HepG2 (cell line): Measurements from ENCODE around the gene COQ10B. TPM values are rescaled to one million over a fixed set of nuclear protein-coding genes. Genes with fewer than 3 reads are reported as not detected.

Source experiments
- BRCA1 ChIP-seq: sonication (generic); formaldehyde crosslinking; IDR thresholded peaks from 2 replicates; pipeline ENCODE4 v1.4.0; 2020; ENCODE audit warnings: missing genetic modification reagents
- BRD4 ChIP-seq: sonication (generic); formaldehyde crosslinking; IDR thresholded peaks from 2 replicates; pipeline ENCODE4 v1.4.0; 2020; ENCODE audit warnings: missing genetic modification reagents
- CEBPB ChIP-seq: IDR thresholded peaks from 2 replicates; pipeline ENCODE4 v1.6.1; 2011; ENCODE audit warnings: low read depth, low read length, improper control_type of control experiment, borderline replicate concordance
- CEBPZ ChIP-seq: IDR thresholded peaks from 2 replicates; pipeline ENCODE4 v1.6.1; 2012; ENCODE audit warnings: low read length, improper control_type of control experiment
- ELK4 ChIP-seq: sonication (generic); formaldehyde crosslinking; IDR thresholded peaks from 2 replicates; pipeline ENCODE4 v1.9.0; 2021; ENCODE audit warnings: missing genetic modification reagents, borderline replicate concordance
- GATAD1 ChIP-seq: IDR thresholded peaks from 2 replicates; pipeline ENCODE4 v1.6.1; 2016; ENCODE audit warnings: missing genetic modification reagents, missing compliant biosample characterization
- HCFC1 ChIP-seq: fragments of 150-350 bp; IDR thresholded peaks from 2 replicates; pipeline ENCODE4 v1.6.1; 2014; ENCODE audit warnings: low read depth, low read length
- HNF4A ChIP-seq: sonication (generic); formaldehyde crosslinking; IDR thresholded peaks from 2 replicates; pipeline ENCODE4 v1.4.0; 2020; ENCODE audit warnings: missing genetic modification reagents
- LRRFIP1 ChIP-seq: sonication (generic); formaldehyde crosslinking; conservative IDR thresholded peaks from 2 replicates; pipeline ENCODE4 v1.4.0; 2020; ENCODE audit warnings: missing genetic modification reagents
- MEIS1 ChIP-seq: sonication (generic); formaldehyde crosslinking; IDR thresholded peaks from 2 replicates; pipeline ENCODE4 v1.9.0; 2021; ENCODE audit warnings: mild to moderate bottlenecking, missing genetic modification reagents, moderate library complexity, borderline replicate concordance
- MIXL1 ChIP-seq: IDR thresholded peaks from 2 replicates; pipeline ENCODE4 v1.6.1; 2016
- PITX1 ChIP-seq: sonication (generic); formaldehyde crosslinking; IDR thresholded peaks from 2 replicates; pipeline ENCODE4 v1.5.1; 2020; ENCODE audit warnings: mild to moderate bottlenecking, missing genetic modification reagents
- RAD21 ChIP-seq: fragments of 450-650 bp; formaldehyde crosslinking; IDR thresholded peaks from 2 replicates; pipeline ENCODE4 v1.5.0; 2020; ENCODE audit warnings: mild to moderate bottlenecking
- TRIM22 ChIP-seq: fragments of 450-650 bp; IDR thresholded peaks from 2 replicates; pipeline ENCODE4 v1.6.1; 2017
- ZNF335 ChIP-seq: sonication (generic); formaldehyde crosslinking; IDR thresholded peaks from 2 replicates; pipeline ENCODE4 v1.4.0; 2020; ENCODE audit warnings: missing genetic modification reagents
- ZNF503 ChIP-seq: sonication (generic); formaldehyde crosslinking; IDR thresholded peaks from 2 replicates; pipeline ENCODE4 v1.4.0; 2020; ENCODE audit warnings: missing genetic modification reagents
- ZNF547 ChIP-seq: sonication (generic); formaldehyde crosslinking; IDR thresholded peaks from 2 replicates; pipeline ENCODE4 v1.5.1; 2020; ENCODE audit warnings: mild to moderate bottlenecking, missing genetic modification reagents
- ZNF569 ChIP-seq: sonication (generic); formaldehyde crosslinking; IDR thresholded peaks from 2 replicates; pipeline ENCODE4 v1.5.0; 2020; ENCODE audit warnings: mild to moderate bottlenecking, missing genetic modification reagents, moderate library complexity, borderline replicate concordance
- ZNF614 ChIP-seq: IDR thresholded peaks from 2 replicates; pipeline ENCODE4 v1.6.1; 2018; ENCODE audit warnings: missing biosample characterization, missing genetic modification reagents, inconsistent platforms, borderline replicate concordance
- ZNF703 ChIP-seq: sonication (generic); formaldehyde crosslinking; IDR thresholded peaks from 2 replicates; pipeline ENCODE4 v1.5.1; 2020; ENCODE audit warnings: missing genetic modification reagents, mild to moderate bottlenecking, moderate library complexity, borderline replicate concordance
- polyA plus RNA-seq, 8 experiments: library from polyadenylated mRNA; depleted of rRNA in 3 of 8; stranded (reverse) in 7 of 8; unstranded in 1 of 8; fragments of >200 nt; fragmentation: Illumina TruSeq in 4 of 8; extraction: Trizol in 4 of 8; gene quantifications; 2 replicates each; pipeline versions ENCODE4 v1.2.1 to v1.2.3, GENCODE V29; 2011 to 2016; ENCODE audit warnings: low read depth in 4 of 8, missing spikeins in 1 of 8, mixed read lengths in 1 of 8; ENCODE audit not compliant: insufficient read depth in 1 of 8
- total RNA-seq, 5 experiments: library from RNA; depleted of rRNA; stranded (reverse); fragments of >200 nt; fragmentation: Illumina TruSeq; extraction: Trizol; gene quantifications; 2 replicates each; pipeline ENCODE4 v1.2.3, GENCODE V29; 2016; ENCODE audit warnings: low read depth in 1 of 5

Gene COQ10B
- total and polyA plus RNA-seq, 2 of the 13 experiments (the other 11 are each of a cell fraction or from before 2014, with no cell fraction given): 4.6 to 34.9 TPM

GRCh38 chr2:197515739-197516392 is 62.5 kb downstream of the COQ10B start, which contains the start of gene MOB4 (continued):
- no peak; the same call in 1 of the 2 replicates for TF ChIP-seq LRRFIP1
- TF ChIP-seq BRD4 (CRISPR knock-in tag): peak; percentile 96
- TF ChIP-seq ZNF703: peak; percentile 89; the same call in 1 of the 2 replicates
- TF ChIP-seq ZNF547: peak; percentile 99
- peak; percentile 72 for TF ChIP-seq ZNF503 (CRISPR knock-in tag)
- peak; percentile 77 for TF ChIP-seq ZNF335 (CRISPR knock-in tag)
- TF ChIP-seq MIXL1 (CRISPR knock-in tag): peak; percentile 94
- TF ChIP-seq ZNF569: no peak; the same call in 1 of the 2 replicates
- peak; percentile 67 for TF ChIP-seq PITX1 (CRISPR knock-in tag)
- peak; percentile 90; the same call in 1 of the 2 replicates for TF ChIP-seq BRCA1 (CRISPR knock-in tag)
- no peak for TF ChIP-seq TRIM22
- no peak for TF ChIP-seq ELK4
- TF ChIP-seq RAD21 (CRISPR knock-in tag): peak; percentile 81
- no peak for TF ChIP-seq CEBPB
- TF ChIP-seq HNF4A (CRISPR knock-in tag): peak; percentile 42
- peak; percentile 99 for TF ChIP-seq ZNF614 (CRISPR knock-in tag)
- peak; percentile 99 for TF ChIP-seq MEIS1 (CRISPR knock-in tag)
- TF ChIP-seq GATAD1 (CRISPR knock-in tag): peak; percentile 94
- TF ChIP-seq HCFC1: peak; percentile 50
- TF ChIP-seq CEBPZ: no peak
